Erythroblast (primary cell): ENCODE data around the gene PMF1.

Experiments
- GATA1 ChIP-seq: IDR thresholded peaks from 2 replicates; pipeline ENCODE4 v1.6.1; 2011; ENCODE audit warnings: low read depth, mild to moderate bottlenecking, control low read depth, low read length, moderate library complexity
- POLR2A ChIP-seq: IDR thresholded peaks from 2 replicates; pipeline ENCODE4 v1.6.1; 2011; ENCODE audit warnings: mild to moderate bottlenecking, low read length

DNA sequence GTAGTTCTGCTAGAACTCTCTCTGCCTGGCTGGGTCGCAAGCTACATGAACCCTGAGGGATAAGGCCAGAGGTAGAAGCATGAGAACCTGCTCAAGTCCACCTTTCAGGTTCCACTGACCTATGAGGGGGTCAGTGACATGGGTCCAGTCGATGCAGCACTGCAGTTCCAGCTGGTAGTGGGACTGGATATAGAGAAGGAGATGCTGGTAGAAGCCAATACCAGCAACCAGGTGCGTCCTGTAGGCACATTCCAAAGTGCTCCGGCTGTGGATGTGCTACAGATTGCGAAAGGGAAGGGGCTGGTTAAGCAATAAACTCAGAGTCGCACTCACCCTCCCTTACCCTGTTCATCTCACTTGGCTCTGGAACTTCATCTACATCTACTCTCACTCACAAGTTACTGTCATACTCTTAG, 64.2 kb downstream of the PMF1 start:
- no peak for TF ChIP-seq POLR2A
- TF ChIP-seq GATA1: no peak
